Hippocampal formation (tissue), 2 donors: ENCODE data around the gene TOX2.

Source experiments
- DNase-seq, 2 donors: peaks; one replicate each; lab custom pipeline; 2025; lab: John Stamatoyannopoulos, UW

TOX2 gene

DNA sequence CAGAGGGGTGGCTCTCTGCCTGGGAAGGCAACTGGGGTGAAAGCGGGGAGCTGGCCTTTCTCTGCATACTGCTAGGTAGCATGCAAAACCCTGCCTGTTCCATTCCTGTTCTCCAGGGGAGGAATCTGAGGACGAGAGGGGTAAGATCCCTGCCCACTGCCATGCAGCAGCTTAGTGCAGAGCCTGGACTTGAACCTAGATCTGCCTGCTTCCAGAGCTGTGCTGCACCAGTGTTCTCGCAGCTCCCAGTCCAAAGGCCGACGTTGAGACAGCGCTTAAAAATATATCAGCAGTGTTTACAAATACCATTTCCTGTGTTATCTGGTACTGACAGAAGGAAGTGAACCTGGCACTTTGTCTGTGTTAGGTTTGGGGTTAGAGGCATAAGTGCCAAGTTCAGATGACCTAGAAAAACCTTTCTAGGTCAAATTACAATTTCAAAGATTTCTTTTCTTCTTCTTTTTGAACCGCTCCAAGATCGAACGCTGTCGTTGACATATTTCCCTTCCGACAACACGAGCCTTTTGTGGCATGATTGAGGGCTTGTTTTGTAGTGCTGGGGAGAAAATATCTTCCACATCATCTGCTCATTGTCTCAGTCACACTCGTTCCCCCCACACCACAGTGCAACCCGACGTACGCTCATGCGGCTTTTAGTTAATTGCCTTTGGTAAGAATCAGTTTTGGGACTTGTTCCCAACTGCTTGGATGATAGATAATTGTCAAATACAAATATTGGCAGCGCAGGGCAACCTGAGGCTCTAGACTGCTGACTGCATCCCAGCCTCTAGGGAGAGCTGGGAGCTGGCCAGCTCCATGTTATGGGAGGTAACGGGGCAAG is 44.6 kb downstream of the TOX2 start:
- no peak for DNase-seq

DNA sequence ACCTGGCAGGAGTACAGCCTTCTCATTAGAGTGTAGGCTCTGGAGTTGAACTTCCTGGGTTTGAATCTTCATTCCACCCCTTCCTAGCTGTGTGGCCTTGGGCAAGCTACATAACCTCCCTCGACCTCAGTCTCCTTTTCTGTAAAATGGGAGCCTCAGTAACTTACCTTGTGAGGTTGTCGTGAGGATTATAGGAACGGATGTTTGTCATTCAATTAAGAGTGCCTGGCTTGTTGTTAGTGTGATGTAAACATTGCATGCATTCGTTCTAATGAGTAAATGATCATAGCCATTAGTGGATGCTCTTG is 45.2 kb downstream of the TOX2 start:
- no peak for DNase-seq

DNA sequence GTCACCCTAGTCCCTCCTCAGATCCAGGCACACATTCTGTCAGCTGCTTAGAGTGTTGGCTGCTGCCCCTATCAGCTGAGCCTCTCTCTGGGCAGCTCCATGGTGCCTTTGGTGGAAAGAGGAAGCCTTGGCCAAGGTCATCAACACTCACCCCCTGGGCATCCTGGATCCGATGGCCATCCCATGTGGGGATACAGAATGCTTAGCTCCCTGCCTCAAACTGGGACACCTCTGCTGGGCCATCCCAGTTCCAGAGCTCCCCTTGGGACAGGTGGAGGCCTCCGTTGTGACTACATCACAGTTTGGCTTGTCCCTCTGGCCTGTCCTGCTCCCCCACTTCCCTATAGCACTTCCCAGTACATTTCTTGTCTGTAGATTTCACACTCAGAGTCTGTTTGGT is 45.6 kb downstream of the TOX2 start:
- DNase-seq = no peak

DNA sequence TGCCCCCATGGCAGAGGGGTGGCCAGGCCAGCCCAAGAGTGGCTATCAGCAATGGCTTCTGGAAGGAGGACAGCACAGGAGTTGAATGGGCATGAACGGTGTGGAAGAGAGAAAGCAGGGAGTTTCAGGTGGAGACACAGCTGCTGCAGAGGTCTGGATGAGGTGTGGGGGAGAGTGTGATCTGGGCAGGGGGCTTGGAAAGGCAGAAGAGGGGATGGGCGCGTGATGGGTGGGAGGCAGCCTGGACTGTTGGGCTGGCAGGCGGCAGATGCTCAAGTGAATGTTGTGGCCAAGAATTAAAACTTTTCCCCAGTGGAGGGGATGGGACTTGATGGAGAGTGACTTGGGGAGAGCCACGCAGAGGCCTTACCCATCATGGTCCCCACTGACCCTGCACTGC is 46.5 kb downstream of the TOX2 start:
- no peak for DNase-seq

DNA sequence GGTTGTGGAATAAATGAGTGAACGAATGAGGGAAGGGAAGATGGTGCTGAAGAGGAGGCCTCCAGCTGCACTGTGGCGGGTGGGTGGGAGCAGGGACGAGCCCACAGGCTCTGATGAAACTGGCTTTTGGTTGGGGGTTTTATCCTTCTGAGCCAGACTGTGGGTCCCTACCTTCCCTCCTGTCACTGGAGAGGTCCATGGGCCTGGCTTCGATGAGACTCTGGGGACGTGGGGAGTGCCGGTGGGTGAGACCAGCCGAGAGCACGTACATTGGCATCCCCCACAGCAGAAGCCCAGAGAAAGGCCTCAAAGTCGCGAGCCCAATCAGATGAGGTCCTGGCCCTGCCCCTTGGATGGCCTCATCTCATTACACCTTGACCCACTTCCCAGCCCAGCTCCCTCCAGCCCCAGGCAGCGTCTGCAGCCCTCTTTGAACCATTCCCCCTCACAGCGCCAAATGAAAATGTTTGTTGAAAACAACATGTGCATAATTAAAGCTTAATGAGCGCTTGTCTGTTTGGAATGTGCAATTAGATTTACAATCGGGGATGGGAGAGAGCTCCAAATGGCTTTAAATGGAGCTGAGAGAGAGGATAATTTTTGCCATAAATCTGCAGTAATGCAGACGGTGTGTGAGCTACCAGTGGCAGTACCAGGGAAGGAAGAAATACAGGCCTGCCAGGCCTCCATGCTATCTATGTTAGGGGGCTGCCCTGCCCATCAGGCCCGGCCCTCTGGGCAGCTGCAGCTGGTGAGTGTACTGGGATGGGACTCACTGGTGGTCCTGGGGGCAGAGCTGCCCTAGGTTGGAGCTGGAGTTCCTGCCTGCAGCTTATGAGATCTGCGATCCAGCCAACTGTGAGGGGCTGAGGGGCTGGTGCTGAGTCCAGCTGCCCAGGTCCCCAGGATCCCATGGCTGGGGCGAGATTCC is 47.2 kb downstream of the TOX2 start:
- DNase-seq = no peak

DNA sequence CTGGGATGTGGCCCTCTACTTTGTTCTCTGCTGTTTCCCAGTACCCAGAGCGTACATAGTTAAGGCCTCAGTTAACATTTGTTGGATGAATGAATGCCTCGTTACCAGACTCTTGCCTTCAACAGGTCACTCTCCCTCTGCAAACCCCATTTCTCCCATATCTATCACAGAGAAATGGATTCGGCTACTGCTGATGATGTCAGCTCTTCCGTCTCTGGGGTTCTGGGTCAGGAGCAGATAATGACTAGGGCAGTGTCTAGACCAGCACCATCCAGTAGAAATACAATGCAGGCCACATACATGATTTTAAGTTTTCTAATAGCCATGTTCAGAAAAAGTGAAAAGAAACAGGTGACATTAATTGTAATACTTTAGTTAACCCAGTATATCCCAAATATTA is 47.9 kb downstream of the TOX2 start:
- no peak for DNase-seq

DNA sequence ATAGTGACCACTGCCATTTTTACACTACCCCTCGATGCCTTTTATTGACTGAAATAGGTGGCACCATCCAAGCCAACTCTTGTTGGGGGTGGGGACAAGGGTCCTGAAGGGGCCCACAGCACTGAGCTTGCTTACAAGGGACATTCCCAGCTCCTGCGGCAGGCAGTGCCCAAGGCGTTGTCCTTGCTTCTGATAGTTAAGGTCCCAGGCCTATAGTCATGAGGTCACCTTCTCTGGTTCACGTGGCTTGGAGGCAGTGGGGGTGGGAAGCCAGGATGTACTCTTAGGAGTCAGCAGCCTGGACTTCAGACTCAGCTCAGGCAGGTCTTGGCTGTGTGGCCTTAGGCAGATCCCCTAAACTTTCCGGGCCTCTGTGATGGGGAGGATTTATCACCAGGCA is 48.6 kb downstream of the TOX2 start:
- DNase-seq = no peak

DNA sequence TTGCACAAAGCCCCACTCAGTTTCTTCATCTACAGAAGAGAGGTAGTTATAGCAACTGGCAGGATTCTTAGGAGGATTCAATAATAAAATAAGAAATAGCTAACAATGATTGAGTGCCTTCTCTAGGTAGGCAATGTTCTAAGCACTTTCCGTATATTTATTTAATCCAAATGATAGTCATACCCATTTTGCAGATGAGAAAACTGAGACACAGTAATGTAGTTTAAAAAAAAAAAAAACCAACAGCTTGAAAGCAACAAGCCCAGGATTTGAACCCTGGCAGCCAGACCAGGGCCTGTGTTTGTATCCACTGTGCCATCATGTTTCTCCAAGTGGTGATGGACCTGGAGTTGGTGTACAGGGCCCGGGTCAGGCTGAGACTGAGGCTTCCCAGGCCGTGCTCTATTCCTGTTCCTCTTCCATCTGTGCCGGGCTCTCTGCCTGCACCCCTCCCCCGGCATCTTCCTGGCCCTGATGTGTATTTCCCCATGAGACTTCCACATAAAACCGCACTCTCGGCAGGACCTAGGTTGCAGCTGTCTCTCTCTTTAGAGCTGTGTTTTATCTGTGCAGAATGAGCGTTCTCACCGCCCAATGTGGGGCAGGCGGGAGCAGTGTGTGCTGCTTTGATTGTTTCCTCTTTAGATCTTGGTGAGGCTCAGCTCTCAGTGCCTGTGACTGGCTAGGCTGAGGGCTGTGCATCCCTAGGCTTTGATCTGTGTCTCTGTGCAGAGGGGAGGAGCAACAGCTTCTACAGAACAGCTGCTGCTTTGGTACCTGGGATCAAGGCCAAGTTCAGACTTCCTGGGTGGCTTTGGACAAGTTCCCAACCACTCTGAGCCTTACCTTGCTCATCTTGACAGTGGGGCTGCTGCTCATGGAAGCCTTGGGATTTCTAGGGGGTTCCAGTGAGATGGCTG is 49.5 kb downstream of the TOX2 start:
- no peak for DNase-seq

DNA sequence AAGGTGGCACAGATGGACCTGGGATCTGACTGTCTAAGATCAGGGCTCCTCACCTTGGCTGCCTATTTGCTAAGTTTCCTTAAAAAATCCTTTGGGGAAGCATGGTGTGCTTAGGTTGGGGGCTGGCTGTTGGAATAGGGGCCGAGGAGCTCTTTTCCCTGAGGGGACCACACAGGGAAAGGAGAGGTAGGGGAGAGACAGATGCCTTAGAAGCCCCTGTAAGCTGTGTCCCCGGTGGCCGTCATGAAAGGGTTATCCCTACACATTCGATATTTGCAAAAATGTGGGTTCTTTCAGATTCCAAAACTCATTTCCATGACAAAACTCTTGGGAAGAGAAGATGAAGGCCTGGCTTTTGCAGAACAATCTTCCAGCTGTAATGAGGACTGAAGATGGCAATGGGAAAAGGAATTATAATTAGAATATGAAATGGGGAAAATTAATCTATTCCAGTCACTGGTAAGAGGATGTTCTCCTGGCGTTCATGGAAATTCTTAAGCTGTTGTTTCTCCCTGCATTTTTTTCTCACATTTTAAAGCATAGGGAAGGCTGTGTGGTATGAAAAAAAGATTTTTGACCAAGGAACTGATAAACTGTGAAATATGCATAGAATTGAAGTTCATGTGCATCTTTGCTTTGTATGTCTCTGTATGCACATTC is 53.8 kb downstream of the TOX2 start:
- DNase-seq = no peak

DNA sequence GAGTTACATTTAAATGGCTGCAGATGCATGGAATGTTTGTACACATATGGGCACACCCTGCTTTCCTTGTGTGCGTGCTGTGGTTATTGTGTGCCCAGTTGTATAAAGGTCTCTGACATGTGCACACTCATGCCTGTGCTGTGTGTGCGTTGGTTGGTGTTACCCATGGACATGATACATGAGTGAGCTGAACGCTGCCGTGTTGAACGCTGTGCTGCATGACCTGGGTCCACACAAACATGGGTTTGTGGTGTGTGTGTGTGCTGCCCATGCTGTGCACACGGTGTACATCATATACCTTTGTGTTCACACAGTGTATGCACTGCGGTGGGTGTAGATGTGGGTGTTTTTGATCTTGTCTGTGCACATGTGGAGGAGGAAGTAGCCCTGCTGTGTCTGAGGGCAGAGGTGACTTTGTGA is 54.4 kb downstream of the TOX2 start:
- no peak for DNase-seq

DNA sequence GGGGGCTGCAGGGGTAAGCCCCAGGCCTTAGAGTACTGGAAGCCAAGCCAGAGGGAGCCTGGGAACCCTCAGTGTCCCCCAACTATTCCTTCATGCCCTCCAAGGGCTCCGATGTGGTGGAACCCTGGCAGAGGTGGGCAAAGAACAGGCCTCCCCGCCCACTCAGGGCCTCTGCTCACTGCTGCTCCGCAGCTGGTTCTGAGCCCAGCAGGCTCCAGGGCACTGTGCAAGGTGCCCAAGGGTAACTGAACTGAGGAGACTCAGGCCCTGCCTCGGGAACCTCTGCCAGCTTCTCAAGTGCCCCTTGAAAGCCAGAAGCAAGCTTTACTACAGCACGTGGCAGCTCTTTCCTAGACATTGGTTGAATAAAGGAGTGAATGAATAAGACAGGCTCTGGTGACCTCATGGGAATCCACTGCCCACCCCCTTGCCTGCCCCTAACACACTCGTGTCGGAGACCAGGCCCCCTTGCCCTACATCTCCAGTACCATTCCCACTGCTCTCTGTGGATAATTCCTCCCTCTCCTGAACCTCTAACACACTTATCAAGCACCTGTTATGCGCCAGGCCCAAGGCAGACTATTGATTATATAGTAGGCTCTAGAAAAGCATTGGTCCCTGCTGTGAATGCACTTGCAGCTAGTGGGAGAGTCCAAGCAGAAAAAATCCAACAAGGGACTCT is 55.0 kb downstream of the TOX2 start:
- no peak for DNase-seq

DNA sequence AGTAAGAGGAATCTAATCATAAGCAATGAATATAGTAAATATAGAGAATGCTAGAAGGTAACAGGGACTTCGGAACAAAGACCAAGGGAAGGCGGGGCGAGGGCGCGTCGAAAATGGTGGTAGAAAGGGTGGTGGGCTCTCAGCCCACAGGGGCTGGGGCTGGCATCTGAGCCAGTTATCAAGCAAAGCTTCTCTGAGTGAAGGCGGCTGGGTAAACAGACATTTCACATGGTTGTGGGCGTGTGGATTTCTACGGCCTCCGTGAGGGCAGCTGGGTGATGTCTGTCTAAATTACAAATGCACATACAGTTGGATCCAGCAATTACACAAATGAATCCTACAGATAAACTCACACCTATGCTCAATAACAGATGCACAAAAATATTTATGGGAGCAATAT is 56.6 kb downstream of the TOX2 start:
- DNase-seq = no peak

DNA sequence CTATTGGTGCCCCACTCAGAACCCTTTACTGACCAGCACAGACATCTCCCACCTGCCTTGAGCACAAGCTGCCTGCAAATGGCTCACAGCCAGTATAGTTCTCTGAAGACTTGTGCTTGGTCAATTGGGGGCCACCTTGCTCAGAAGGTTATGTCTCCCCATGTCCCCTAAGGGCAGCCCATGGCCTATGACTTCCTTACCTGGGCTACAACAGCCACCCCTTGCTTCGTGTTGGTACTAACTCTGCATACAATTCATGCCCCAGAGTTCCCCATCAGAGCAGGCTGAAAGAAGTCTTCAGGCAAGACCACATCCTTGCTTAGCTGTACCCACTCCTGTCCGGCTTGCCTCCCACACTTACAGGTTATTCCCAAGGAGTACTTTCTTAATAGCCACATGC is 57.4 kb downstream of the TOX2 start:
- DNase-seq = no peak

DNA sequence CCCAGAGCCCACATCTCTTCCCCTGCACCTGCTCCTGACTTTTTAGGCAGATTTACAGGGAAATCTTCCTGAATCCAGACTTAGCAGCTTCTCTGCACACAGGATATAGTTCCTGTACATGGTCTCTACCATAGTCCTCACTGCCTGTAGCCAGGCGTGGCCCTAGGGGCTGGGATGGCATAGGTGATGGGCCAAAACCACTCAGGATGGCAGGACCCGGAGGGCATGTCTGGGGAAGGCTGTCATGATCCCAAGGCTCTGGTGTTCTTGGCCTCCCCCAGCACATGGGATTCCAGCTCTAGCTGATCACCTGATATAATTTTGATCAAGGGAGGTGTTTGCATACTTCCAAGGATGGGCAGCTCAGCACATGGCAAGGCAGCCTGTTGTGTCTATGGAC is 58.0 kb downstream of the TOX2 start:
- DNase-seq = no peak

DNA sequence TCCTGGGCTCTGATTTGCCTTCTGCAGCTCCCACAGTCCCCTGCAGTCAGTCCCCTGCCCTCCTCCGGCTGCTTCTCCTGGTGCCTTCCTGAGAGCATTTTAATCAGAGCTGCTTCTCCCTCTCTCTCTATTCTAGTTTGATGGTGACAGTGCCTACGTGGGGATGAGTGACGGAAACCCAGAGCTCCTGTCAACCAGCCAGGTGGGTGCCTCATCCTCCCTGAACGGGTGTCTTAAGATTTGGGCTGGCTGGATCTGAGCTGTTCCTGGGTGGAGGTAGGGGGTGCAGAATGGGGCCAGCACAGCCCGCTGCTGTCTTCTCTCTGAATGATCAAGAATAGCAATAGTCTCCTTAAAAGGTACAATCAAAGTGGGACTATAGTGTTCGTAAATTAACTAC is 58.6 kb downstream of the TOX2 start:
- no peak for DNase-seq

DNA sequence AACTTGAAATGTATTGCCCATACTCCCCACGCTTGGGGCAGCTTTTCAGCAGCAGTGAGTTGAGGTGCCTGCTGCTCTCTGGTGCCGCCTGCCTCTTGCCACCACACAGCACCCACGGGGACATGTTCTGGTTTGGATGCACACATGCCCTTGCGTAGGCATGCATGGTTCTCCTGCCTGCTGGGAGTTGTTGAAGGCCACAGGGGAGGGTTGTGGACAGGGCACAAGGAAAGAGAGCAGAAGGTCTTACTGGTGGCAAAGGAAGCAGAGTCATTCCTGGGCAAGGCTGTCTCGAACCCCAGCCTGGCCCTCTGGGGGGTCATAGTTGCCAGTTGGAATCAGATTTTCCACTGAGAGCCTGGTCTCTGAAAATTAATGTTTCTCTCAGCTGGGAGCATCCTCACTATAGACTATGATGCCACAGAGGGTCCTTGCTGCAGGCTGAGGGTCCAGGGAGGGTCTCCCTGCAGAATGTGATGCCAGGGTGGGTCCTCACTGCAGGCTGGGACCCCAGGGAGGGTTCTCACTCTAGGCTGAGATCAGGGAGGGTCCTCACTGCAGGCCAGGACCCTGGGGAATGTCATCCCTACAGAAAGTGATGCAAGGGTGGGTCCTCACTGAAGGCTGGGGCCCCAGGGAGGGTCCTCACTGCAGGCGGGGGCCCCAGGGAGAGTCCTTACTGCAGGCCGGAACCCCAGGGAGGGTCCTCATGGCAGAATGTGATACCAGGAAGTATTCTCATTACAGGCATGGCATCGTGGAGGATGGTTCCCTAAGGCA is 59.2 kb downstream of the TOX2 start:
- DNase-seq = no peak

DNA sequence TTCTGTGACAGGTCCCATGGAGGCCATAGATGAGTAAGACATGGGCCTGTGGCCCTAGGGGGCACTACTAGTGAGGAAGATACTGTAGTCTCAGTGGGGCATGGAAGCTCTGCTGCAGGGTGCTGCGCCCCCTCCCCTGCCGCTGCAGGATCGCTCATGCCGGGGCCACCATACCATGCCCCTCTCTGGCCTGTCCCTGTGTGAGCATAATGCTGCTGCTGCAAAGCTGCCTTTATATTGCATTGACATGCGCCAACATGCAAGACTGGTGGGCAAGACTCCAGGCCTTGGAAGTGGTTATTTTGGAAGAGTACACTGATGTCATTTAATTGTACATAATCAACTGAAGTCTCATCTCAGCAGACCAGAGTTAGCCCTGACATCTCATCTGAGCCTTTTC is 60.0 kb downstream of the TOX2 start:
- DNase-seq = no peak

DNA sequence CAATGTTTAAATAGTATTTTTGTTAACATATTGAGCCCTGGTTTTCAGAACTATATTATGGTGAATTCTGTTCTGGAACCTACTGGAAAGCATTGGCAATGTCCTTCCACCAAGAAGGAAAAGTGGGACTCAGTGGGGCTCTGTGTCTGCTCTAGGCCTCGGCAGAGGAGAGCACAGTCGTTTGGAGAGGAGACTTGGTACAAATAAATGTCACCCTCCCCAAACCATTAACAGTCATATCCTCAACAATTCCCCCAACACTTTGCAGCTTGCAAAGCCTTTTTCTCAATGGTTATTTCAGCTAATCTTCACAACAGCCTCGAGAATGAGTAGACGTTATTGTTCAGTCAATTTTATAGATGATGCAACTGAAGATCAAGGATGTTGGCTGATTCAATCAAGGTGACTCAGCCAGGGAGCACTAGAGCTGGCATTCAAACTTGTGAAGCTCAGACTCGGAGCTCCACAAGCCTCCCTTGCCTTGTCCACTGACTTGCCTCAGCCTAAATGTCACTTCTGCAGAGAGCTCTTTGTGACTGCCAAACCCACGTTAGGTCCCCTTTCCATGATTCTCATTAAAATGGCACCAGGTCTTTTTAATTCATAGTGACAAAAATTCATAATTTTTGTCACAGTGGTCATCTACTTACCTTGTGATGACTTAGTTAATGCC is 60.6 kb downstream of the TOX2 start:
- no peak for DNase-seq

DNA sequence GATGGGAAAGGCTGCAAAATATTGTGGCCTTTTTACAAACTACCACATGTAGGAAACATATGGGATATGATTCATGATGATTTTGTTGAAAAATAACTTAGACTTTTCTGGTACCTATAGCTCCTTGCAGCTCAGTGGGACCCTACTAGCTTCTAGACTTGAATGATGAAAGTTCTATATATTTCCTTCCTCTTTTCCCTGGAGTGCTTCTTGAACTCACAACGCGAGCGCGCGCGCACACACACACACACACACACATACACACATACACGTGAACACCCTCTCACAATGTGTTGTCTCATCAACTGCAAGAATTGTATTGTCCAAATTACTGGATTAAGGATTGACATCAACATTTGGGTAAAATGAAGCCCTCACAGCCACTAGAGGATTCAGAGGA is 61.9 kb downstream of the TOX2 start:
- no peak for DNase-seq

DNA sequence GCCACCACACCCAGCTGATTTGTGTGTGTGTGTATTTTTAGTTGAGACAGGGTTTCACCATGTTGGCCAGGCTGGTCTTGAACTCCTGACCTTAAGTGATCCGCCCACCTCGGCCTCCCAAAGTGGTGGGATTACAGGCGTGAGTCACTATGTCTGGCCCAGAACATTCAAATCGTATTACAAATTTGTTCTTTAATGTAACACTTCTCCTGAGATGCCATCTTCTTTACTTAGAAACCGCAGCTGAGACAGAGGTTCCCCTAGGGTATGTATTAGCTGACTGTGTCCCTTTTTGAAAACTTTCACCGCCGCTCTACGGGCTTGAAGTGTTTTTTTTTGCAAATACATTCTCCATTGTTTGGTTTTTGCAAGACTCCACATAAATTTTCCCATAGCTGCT is 62.6 kb downstream of the TOX2 start:
- DNase-seq = no peak
